Islet of Langerhans (tissue), 1 donor: ENCODE measurements around the gene FAM200C.

ENCODE experiments used
- FAIRE-seq: peaks from one replicate; lab custom pipeline; 2011; peaks lifted over from hg19 to GRCh38; lab: Jason Lieb, UNC

The FAM200C gene

DNA sequence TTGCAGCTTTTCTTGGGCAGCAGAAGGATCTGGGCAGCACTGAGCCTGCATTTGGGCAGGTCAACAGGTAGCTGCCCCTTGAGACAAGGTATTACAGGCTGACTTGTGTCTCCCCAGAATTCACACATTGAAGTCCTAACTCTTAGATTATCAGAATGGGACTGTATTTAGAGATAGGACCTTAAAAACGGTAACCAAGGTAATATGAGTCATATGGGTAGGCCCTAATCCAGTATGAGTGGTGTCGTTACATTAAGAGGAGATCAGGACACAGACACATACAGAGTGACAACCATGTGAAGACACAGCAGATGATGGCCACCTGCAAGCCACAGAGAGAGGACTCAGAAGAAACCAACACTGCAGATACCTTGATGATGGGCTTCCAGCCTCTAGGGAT is 32.6 kb downstream of the FAM200C start:
- FAIRE-seq, result no peak

DNA sequence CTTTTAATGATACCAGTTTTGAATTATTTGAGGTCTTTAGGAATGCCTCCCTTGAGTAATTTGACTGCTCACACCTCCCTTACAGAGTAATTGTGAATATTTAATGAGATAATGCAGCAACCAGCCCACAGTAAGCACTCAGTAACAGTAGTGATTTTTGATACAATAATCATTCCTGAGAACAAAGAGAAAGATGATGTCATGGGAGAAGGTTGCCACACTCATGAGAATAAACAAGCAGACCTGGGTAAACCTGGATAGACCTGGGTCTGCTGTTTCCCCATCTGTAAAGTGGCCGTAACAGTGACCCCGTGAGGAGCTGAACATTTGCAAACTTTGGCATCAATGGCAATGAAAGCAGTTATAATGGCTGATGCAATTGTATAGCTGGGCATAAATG is 33.6 kb downstream of the FAM200C start:
- FAIRE-seq, result no peak

DNA sequence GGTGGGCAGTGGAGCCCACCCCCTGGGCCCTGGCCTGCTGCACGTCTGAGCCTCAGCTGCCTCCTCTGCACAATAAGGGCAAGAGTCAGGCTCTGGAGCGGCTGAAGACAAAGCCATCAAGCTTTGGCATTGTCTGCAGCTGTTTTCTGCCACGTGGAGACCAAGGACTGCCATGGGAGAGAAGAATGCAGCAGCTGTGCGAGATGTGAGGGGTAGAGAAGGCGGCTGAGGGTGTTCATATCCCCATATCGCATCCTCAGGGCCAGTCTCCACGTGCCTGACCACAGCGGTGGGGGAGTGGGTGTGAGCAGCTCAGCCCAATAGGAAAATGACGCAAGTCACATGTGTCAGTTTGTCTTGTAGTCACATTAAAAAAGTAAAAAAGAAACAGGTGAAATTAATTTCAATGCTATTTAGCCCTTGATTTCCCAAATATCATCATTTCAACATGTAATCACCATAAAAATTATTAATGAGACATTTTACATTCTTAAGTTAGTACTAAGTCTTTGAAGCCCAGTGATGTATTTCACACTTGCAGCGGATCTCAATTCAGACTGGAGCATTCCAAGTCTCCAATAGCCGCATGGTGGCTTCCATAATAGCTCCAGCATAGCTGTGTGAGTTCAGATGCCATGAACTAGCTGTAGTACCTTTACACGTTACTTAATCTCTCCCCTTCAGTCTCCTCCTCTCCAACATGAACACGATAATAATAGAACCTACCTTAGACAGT is 36.0 kb downstream of the FAM200C start:
- no peak for FAIRE-seq

DNA sequence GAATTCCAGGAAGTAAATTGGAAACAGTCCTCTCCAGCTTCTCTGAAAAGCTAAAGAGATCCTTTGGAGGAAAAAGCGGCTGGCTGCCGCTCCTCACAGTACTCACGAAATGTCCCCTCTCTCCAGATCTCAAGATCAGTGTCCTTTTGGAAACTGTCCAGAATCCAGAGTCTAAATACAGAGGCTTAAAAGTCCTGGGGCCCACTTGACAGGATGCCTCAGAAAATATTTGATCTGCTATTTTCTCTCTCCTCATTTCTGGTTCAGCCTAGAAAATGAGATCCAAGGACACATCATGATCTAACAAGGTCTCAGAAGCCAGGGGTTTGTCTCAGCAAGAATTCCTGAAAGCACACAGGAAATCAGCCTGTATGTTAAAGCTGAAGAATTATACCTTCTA is 36.6 kb downstream of the FAM200C start:
- no peak for FAIRE-seq

DNA sequence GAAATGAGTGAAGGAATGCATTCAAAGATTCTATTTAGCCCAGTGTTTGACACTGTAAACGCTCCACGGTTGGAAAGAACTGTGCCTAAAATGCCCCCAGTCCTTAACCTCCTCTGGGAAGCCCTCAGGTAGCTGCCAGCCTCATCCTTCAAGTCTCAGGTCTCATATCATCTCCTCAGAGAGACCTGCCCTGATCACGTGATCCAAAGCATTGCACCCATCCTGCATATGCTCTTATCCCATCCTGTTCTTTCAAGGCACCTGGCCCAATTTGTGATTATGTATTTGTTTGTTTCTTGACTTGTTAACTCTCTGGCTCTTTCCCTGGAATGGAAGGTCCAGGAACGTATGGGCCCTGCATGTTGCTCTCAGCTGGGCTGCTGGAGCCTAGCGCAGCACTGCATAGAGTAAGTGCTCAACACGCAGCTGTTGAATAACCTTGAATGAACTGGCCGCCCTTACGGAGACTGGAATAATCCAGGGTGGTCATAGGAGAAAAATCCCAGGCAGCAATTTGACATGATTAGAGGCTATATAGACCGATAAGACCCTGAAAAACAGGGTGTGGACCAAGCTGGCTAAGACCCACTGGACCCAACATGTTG is 38.1 kb downstream of the FAM200C start:
- FAIRE-seq, result no peak

DNA sequence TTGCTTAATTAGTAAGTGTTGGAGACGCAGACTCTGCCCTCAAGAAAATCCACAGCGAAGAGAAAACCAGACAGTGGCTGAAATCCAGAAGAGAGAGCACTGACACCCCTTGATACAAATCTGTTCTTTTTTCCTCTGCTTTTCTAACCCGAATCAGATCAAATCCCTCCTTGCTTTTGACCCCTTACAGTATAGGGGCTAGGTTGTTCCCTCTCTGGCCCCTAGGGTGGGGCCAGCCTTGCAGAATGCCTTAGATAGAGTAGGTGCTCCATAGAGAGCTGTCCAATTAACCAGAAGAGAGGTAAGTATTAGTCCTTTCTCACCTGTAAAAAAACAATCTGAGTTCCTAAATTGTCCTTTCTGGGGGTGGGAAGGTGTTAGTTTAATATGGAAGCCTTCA is 39.5 kb downstream of the FAM200C start:
- FAIRE-seq, result no peak

DNA sequence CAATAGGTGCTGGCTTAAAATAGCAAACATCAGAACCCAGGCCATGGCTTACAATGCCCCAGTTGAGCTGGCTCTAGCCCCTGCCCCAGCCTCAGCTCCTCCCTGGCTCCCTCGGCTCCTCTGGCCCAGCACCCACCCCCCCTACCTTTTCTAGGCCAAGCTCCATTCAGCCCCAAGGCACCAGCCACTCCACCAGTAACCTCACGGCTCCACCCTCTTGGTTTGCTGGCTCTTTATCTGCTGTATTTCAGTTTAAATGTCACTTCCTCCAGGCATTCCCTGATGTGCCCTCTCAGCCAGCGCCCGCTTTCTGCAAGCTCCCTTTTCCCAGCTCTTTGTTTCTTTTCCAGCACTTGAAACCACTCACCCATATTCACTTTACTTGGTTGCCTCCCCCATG is 40.0 kb downstream of the FAM200C start:
- FAIRE-seq, result no peak

DNA sequence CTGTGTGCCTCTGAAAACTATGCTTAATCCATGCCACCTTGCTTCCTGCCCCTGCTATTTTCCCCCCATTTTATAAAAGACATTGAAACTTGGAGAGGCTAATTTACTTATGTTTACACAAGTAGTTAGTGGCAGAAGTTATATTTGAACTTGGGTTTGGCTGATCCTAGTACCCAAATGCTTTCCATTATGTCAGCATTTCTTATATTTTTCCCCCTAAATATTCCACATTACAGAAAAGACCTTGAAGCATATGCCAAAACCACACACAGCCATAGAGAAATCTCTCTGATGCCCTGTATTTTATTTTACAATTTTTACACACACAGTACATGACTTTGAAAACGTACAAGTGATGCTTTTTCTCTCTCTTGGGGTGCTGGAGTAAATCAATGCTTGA is 40.6 kb downstream of the FAM200C start:
- FAIRE-seq, result no peak

DNA sequence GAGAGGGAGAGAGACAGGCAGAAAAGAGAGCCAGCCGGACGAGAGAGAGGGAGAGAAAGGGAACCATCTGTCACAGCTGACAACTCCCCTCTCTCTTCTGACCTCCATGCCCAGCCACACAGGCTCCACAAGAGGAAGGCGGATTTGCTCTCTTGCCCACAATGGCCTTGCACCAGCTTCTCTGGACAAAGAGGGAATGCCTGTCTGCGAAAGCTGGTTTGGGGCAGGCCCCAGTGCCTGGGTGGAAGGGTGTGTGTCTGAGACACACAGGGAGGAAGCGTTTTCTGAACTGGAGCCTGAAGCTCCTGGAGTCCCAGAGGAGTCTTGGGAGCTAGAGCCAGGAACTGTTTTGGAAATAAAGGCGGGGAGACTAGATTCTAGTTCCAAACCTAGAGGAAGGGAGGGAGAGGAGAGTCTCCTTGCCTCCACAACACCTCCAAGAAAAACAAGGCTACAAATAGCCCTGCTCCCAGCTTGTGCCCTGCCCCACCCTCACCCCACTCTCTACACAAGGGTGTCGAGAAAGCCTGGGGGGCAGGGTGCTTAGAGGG is 41.9 kb downstream of the FAM200C start:
- no peak for FAIRE-seq

DNA sequence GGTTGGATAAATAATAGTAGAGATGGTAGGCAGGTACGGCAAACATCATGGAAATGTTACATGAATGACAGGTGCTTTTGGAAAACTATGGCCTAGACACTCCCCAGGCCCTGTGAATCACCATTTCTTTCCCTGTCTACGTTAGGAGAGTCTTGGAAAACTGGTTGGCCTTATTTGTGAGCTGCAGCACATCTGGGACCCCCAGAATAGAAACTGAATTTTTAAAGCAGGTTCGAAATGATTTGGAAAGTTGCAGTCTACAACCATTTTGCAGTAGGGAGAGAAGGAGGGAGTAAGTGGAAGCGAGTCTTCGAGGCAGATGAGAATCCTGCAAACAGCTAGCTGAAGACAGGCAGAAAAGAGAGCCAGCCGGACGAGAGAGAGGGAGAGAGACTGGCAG is 42.5 kb downstream of the FAM200C start:
- no peak for FAIRE-seq

DNA sequence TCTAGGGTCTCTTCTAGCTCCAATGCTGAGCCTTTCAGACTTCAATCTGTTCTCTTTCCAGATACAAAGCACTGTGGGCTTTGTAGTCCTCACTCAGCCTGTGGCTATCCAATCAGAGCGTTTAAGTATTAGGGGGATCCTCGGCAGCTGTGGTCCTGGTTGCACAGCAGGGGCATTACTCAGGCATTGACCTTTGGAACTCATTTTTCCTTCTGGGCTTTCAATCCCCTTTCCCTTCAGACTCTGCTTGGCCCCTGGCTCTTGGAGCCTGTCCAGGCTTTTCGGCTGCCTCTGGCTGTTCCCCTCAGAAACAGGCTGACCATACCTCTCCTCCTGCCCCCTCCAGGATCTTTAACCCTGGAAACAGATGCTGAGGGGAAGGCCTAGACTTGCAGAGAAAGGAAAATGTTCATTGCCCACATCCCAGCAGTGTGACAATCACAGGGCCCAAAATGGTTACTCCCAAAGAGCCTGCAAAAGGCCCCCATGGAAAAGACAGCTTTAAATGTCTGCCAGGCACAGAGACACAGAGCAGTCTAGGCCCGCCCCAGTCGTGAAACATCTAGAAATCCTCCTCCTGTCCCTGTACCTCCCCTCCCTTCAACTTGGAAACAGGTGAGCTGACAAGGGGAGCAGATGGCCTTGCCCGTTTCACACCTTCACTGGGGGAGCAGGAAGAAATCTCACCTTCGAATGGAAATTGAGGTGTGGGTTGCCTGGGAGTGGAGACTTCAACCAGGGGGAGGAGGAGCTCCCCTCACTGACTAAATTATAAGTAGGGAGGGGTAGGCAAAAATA is 43.1 kb downstream of the FAM200C start:
- no peak for FAIRE-seq

DNA sequence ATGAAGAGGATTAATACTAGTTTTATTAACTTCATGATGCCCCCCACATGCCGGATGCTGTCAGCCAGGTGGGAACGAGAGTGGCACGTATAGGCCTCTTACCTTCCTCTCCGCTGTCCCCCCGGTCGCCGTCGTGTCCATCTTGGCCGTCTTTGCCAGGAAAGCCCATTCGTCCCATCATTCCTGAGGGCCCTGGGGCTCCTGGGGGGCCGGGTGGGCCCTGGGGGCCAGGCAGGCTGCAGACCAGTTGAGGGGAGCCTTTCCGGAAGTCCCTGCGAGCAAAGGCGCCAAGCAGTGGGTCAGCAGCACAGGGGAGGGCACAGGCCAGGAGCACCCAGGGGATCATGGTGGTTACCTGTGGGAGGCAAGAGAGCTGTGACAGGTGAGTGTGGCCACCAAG is 45.2 kb downstream of the FAM200C start:
- no peak for FAIRE-seq

DNA sequence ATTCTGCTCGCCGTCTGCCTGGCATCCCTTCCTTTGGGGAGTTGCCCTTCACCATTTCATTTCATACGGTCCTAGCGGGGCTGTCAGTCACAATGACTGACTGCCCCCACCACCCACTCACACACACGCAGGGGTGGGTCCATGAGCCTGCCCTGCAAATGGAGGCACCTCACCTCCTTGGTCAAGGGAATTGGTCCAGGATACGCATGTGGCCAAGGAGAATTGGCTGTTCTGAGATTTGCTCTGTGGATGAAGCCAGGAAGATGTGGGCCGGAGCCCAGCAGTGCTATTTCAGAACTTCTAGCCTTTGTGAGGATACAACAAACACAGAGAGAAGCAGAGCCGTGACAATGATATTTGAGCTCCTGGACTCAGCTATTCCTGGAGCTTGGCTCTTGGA is 46.5 kb downstream of the FAM200C start:
- no peak for FAIRE-seq

DNA sequence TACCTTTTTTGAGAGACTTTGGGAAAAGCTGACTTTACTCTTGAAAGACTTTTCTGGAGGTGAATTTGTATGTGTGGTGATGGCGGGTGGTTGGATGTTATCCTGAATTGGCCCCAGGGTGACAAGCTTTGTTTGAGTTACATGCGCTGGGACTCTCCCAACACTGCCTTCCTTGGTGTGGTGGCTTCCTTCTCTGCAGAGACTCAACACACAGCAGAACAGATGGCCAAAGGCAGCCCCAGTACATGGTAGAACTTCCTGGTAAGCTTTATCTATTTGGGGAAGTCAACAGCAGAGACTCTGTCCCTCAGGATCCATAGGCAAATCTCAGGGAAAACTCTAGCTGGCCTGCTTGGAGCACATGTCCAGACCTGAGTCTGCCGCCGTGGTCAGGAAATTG is 47.5 kb downstream of the FAM200C start:
- no peak for FAIRE-seq

DNA sequence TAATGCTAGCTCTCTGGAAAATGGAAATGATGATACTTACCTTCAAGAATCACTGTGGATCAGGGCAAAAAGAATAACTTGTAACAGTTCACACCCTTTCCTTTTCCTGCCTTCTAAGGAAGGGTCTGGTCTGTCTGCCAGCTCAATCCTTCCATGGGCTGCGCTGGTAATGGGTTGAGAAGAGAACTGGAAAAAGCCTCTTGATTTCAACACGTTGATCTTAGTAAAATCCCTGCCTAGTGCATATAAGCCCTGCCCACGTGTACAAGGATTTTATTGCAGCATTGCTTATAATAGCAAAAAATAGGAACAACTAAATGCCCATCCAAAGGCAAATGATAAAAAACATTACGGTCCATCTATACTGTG is 49.9 kb downstream of the FAM200C start:
- FAIRE-seq, result no peak

DNA sequence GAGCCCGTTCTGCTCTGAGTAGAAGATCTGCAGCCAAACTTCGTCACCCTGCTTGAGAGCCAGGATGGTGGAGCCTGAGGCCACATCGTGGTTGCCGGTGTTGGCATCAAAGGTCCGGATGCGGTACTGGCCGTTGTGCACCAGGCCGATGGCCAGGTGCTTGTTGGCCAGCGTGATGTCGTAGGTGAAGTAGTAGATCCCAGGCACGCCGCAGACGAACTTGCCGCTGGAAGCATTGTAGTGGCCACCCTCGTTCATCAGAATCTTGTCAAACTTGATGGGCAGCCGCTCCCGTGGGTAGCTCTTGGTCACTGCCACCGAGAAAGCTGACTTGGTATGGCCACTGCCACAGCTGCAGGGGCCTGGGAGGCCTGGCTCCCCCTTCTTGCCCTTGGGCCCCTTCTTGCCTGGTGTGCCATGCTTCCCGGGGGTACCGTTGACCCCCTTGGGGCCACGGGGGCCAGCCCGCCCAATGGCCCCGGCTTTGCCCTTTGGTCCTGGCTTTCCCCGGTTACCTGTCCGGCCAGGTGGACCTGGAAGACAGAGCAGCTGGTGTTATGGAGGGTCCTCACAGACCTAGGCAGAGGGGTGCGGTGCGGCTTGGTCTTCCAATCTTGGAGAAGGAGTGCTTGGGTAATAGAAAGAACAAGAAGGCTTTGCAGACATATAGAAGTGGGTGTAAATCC is 50.5 kb downstream of the FAM200C start:
- FAIRE-seq, result no peak

DNA sequence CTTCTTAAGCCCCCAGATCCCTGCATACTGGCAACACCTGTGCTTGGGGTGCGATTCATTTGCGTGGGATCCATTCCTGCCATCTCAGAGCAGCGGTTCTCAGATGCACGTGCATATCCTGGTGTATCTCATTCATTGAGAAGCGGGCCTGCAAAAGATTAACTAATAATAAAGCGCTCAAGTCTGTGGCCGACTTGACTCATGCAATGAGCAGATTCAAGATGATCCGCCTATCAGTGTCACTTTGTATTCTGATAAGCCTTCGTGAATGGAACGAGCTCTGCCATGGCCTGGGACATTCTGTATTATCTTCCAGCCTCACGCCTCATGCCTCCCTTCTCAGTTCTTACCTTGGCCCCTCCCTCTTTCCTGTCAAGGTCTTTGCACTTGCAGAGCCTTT is 51.8 kb downstream of the FAM200C start:
- FAIRE-seq, result no peak

DNA sequence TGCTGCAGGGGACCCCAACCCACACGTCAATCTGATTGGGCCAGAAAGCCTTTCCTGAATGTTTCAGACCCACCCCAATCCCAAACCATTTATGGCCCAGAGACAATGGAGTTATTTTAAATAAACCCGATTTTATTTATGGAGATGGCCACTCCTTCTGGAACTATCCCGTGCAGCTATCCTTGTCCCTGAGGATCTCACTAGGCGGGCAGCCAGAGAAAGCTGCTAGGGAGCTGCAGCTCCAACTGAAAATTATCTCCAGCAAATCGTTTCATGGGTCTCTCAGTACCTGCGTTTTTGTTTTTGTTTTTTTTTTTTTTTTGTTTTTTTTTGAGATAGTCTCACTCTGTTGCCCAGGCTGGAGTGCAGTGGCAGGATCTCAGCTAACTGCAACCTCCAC is 52.4 kb downstream of the FAM200C start:
- no peak for FAIRE-seq
